Stimulated activated CD4-positive, alpha-beta T cell treated with anti-CD3 and anti-CD28 coated beads, Interleukin-2, amount 100 ng/mL, for 48 hours (primary cell): Measurements from ENCODE around the gene SBK1.
"Not testable (repeated sequence)": the region's sequence is repeated elsewhere in the genome, so short reads cannot be mapped to it uniquely, and the experiment has no call there.

Experiments used
- DNase-seq, 2 donors: peaks; one replicate each; pipeline ENCODE4 v3.0.0-alpha.2; 2020

The SBK1 gene

GRCh38 chr16:28310796-28311195, 18.5 kb downstream of the SBK1 start:
- DNase-seq = no peak

GRCh38 chr16:28311413-28311812, 19.1 kb downstream of the SBK1 start:
- DNase-seq = no peak

GRCh38 chr16:28311913-28312312, 19.6 kb downstream of the SBK1 start:
- no peak for DNase-seq

- no peak for DNase-seq
These were observed 20.0 kb downstream of the SBK1 start for GRCh38 chr16:28312327-28312726.

- no peak for DNase-seq
These were observed 21.3 kb downstream of the SBK1 start for GRCh38 chr16:28313587-28313986.

GRCh38 chr16:28316054-28316453, 23.7 kb downstream of the SBK1 start:
- DNase-seq = no peak

GRCh38 chr16:28317040-28317880, 24.9 kb downstream of the SBK1 start:
- peak; percentile 77 to 82 for DNase-seq

- DNase-seq = no peak
These were observed 25.9 kb downstream of the SBK1 start for GRCh38 chr16:28318042-28318744.

GRCh38 chr16:28319476-28320022, 27.2 kb downstream of the SBK1 start:
- no peak for DNase-seq

GRCh38 chr16:28320023-28320561, 27.8 kb downstream of the SBK1 start:
- no peak for DNase-seq

GRCh38 chr16:28320741-28321140, 28.4 kb downstream of the SBK1 start:
- DNase-seq = no peak

- DNase-seq = peak; percentile 39 to 47
These were observed 29.5 kb downstream of the SBK1 start for GRCh38 chr16:28321700-28322411.

GRCh38 chr16:28324235-28324886, 32.0 kb downstream of the SBK1 start:
- no peak for DNase-seq

- DNase-seq = no peak
These were observed 32.6 kb downstream of the SBK1 start for GRCh38 chr16:28324887-28325279.

- peak; percentile 56 to 65 for DNase-seq
These were observed 34.7 kb downstream of the SBK1 start for GRCh38 chr16:28326881-28327610.

- not testable (repeated sequence) for DNase-seq
These were observed 37.9 kb downstream of the SBK1 start for GRCh38 chr16:28330232-28330631.

- not testable (repeated sequence) for DNase-seq
These were observed 38.7 kb downstream of the SBK1 start for GRCh38 chr16:28330981-28331380.

- DNase-seq = not testable (repeated sequence)
These were observed 40.3 kb downstream of the SBK1 start for GRCh38 chr16:28332632-28333031.

- not testable (repeated sequence) for DNase-seq
These were observed 43.4 kb downstream of the SBK1 start for GRCh38 chr16:28335678-28336077.

GRCh38 chr16:28336940-28337710, 44.8 kb downstream of the SBK1 start:
- not testable (repeated sequence) for DNase-seq

- DNase-seq = not testable (repeated sequence)
These were observed 45.9 kb downstream of the SBK1 start for GRCh38 chr16:28338230-28338629.
